ENCODE measurements around the gene F2.

Gene F2

GRCh38 chr11:46693597-46694012, 25.4 kb upstream of the F2 start:
- no peaks in the 10 kb centered on the region for H3K27me3 Mint-ChIP-seq
- no peak overlapping the region for H3K4me3 Mint-ChIP-seq
- peaks cover 31% of the 10 kb centered on the region for H3K4me1 Mint-ChIP-seq
- no peak overlapping the region for H3K27ac Mint-ChIP-seq (ENCODE audit: low read depth)
- DNase-seq (ENCODE audit: low spot score in 2 of 2) (no peak), ATAC-seq (replicated peaks; ENCODE audit: extremely low read depth, poor library complexity, severe bottlenecking) (no peak)
- peaks cover 40% of the 10 kb centered on the region for H3K36me3 Mint-ChIP-seq (ENCODE audit: insufficient read depth)
- H3K9me3 Mint-ChIP-seq: no peaks in the 10 kb centered on the region

GRCh38 chr11:46694072-46694471, 24.9 kb upstream of the F2 start:
- ATAC-seq (replicated peaks; ENCODE audit: extremely low read depth, poor library complexity, severe bottlenecking) (no peak), DNase-seq (ENCODE audit: low spot score in 2 of 2) (no peak)
- Mint-ChIP-seq H3K27me3 (no peaks in the 10 kb centered on the region), H3K36me3 (ENCODE audit: insufficient read depth) (peaks cover 40% of the 10 kb centered on the region), H3K27ac (ENCODE audit: low read depth) (no peak overlapping the region), H3K4me3 (no peak overlapping the region), H3K9me3 (no peaks in the 10 kb centered on the region), H3K4me1 (peaks cover 35% of the 10 kb centered on the region)

- Mint-ChIP-seq H3K4me3 (no peak overlapping the region), H3K4me1 (peaks cover 38% of the 10 kb centered on the region), H3K27ac (ENCODE audit: low read depth) (no peak overlapping the region), H3K27me3 (no peaks in the 10 kb centered on the region), H3K9me3 (no peaks in the 10 kb centered on the region), H3K36me3 (ENCODE audit: insufficient read depth) (peaks cover 36% of the 10 kb centered on the region)
- ATAC-seq (replicated peaks; ENCODE audit: extremely low read depth, poor library complexity, severe bottlenecking) (no peak), DNase-seq (ENCODE audit: low spot score in 2 of 2) (no peak)
Measured at GRCh38 chr11:46694607-46695006, 24.4 kb upstream of the F2 start.

GRCh38 chr11:46695345-46696211, 23.4 kb upstream of the F2 start:
- H3K9me3 Mint-ChIP-seq: no peaks in the 10 kb centered on the region
- DNase-seq (ENCODE audit: low spot score in 2 of 2) (no peak), ATAC-seq (replicated peaks; ENCODE audit: extremely low read depth, poor library complexity, severe bottlenecking) (no peak)
- peaks cover 33% of the 10 kb centered on the region for H3K36me3 Mint-ChIP-seq (ENCODE audit: insufficient read depth)
- H3K27me3 Mint-ChIP-seq: no peaks in the 10 kb centered on the region
- peaks cover 36% of the 10 kb centered on the region for H3K4me1 Mint-ChIP-seq
- H3K27ac Mint-ChIP-seq (ENCODE audit: low read depth): peak overlapping the region; percentile 69
- H3K4me3 Mint-ChIP-seq: no peak overlapping the region

- no peak overlapping the region for H3K4me3 Mint-ChIP-seq
- peaks cover 35% of the 10 kb centered on the region for H3K36me3 Mint-ChIP-seq (ENCODE audit: insufficient read depth)
- peaks cover 36% of the 10 kb centered on the region for H3K4me1 Mint-ChIP-seq
- ATAC-seq (replicated peaks; ENCODE audit: extremely low read depth, poor library complexity, severe bottlenecking) (no peak), DNase-seq (ENCODE audit: low spot score in 2 of 2) (no peak)
- H3K9me3 Mint-ChIP-seq: no peaks in the 10 kb centered on the region
- H3K27ac Mint-ChIP-seq (ENCODE audit: low read depth): peak overlapping the region; percentile 69
- H3K27me3 Mint-ChIP-seq: no peaks in the 10 kb centered on the region
Measured at GRCh38 chr11:46696212-46696558, 22.8 kb upstream of the F2 start.

GRCh38 chr11:46697303-46697702, 21.7 kb upstream of the F2 start:
- H3K9me3 Mint-ChIP-seq: no peaks in the 10 kb centered on the region
- peaks cover 28% of the 10 kb centered on the region for H3K36me3 Mint-ChIP-seq (ENCODE audit: insufficient read depth)
- no peaks in the 10 kb centered on the region for H3K27me3 Mint-ChIP-seq
- no peak overlapping the region for H3K4me3 Mint-ChIP-seq
- H3K27ac Mint-ChIP-seq (ENCODE audit: low read depth): peak overlapping the region; percentile 77
- ATAC-seq (replicated peaks; ENCODE audit: extremely low read depth, poor library complexity, severe bottlenecking): no peak
- no peak for DNase-seq (ENCODE audit: low spot score in 2 of 2)
- peaks cover 46% of the 10 kb centered on the region for H3K4me1 Mint-ChIP-seq

- Mint-ChIP-seq H3K4me1 (peaks cover 50% of the 10 kb centered on the region), H3K4me3 (peak overlapping the region; percentile 96), H3K36me3 (ENCODE audit: insufficient read depth) (peaks cover 31% of the 10 kb centered on the region), H3K9me3 (no peaks in the 10 kb centered on the region), H3K27me3 (no peaks in the 10 kb centered on the region), H3K27ac (ENCODE audit: low read depth) (peak overlapping the region; percentile 77)
- DNase-seq (ENCODE audit: low spot score in 2 of 2) (no peak), ATAC-seq (replicated peaks; ENCODE audit: extremely low read depth, poor library complexity, severe bottlenecking) (no peak)
Measured at GRCh38 chr11:46697723-46698122, 21.3 kb upstream of the F2 start.

- H3K4me3 Mint-ChIP-seq: peak overlapping the region; percentile 96
- H3K36me3 Mint-ChIP-seq (ENCODE audit: insufficient read depth): peaks cover 30% of the 10 kb centered on the region
- no peak for ATAC-seq (replicated peaks; ENCODE audit: extremely low read depth, poor library complexity, severe bottlenecking)
Measured at GRCh38 chr11:46698597-46698996, 20.4 kb upstream of the F2 start.

GRCh38 chr11:46700241-46701077, 18.6 kb upstream of the F2 start, which contains the start of the genes ARHGAP1 and ZNF408:
Gene ARHGAP1, minus strand, starts transcription at chr11:46700619. Its CDS starts 4,512 bp downstream, at chr11:46696107.
Gene ZNF408, plus strand, starts transcription at chr11:46701031. Its CDS starts 17 bp downstream, at chr11:46701048.
- Mint-ChIP-seq H3K9me3 (no peaks in the 10 kb centered on the region), H3K4me3 (peak within 1 kb of the TSS; percentile 96), H3K27me3 (no peaks in the 10 kb centered on the region), H3K27ac (ENCODE audit: low read depth) (peak within 1 kb of the TSS; percentile 92), H3K36me3 (ENCODE audit: insufficient read depth) (peaks cover 26% of the 10 kb centered on the region), H3K4me1 (peaks cover 56% of the 10 kb centered on the region)
- peak; percentile 97 for ATAC-seq (replicated peaks; ENCODE audit: extremely low read depth, poor library complexity, severe bottlenecking)
- DNase-seq (ENCODE audit: low spot score in 2 of 2): peak; percentile 98

More at GRCh38 chr11:46698597-46698996, 20.4 kb upstream of the F2 start:
- Mint-ChIP-seq H3K27ac (ENCODE audit: low read depth) (no peak overlapping the region), H3K9me3 (no peaks in the 10 kb centered on the region), H3K4me1 (peaks cover 59% of the 10 kb centered on the region), H3K27me3 (no peaks in the 10 kb centered on the region)
- DNase-seq (ENCODE audit: low spot score in 2 of 2): no peak

GRCh38 chr11:46701078-46701654, 17.8 kb upstream of the F2 start:
- ATAC-seq (replicated peaks; ENCODE audit: extremely low read depth, poor library complexity, severe bottlenecking) (no peak), DNase-seq (ENCODE audit: low spot score in 2 of 2) (no peak)
- Mint-ChIP-seq H3K9me3 (no peaks in the 10 kb centered on the region), H3K4me1 (peaks cover 52% of the 10 kb centered on the region), H3K27me3 (no peaks in the 10 kb centered on the region), H3K36me3 (ENCODE audit: insufficient read depth) (peaks cover 31% of the 10 kb centered on the region), H3K27ac (ENCODE audit: low read depth) (peak overlapping the region; percentile 92), H3K4me3 (peak overlapping the region; percentile 96)

- ATAC-seq (replicated peaks; ENCODE audit: extremely low read depth, poor library complexity, severe bottlenecking): no peak
- Mint-ChIP-seq H3K4me1 (peaks cover 35% of the 10 kb centered on the region), H3K36me3 (ENCODE audit: insufficient read depth) (peaks cover 38% of the 10 kb centered on the region), H3K27ac (ENCODE audit: low read depth) (no peak overlapping the region), H3K9me3 (no peaks in the 10 kb centered on the region), H3K4me3 (no peak overlapping the region), H3K27me3 (no peaks in the 10 kb centered on the region)
- DNase-seq (ENCODE audit: low spot score in 2 of 2): no peak
Measured at GRCh38 chr11:46705070-46705688, 13.8 kb upstream of the F2 start.

- H3K36me3 Mint-ChIP-seq (ENCODE audit: insufficient read depth): peaks cover 30% of the 10 kb centered on the region
- no peak overlapping the region for H3K4me3 Mint-ChIP-seq
- DNase-seq (ENCODE audit: low spot score in 2 of 2) (no peak), ATAC-seq (replicated peaks; ENCODE audit: extremely low read depth, poor library complexity, severe bottlenecking) (no peak)
- H3K27me3 Mint-ChIP-seq: no peaks in the 10 kb centered on the region
- no peaks in the 10 kb centered on the region for H3K9me3 Mint-ChIP-seq
- H3K4me1 Mint-ChIP-seq: peaks cover 23% of the 10 kb centered on the region
- H3K27ac Mint-ChIP-seq (ENCODE audit: low read depth): peak overlapping the region; percentile 57
Measured at GRCh38 chr11:46706886-46707285, 12.1 kb upstream of the F2 start.
